ENCODE data around the gene TNFRSF13B.
"Not testable (repeated sequence)": the region's sequence is repeated elsewhere in the genome, so short reads cannot be mapped to it uniquely, and the experiment has no call there.

Gene TNFRSF13B

DNA sequence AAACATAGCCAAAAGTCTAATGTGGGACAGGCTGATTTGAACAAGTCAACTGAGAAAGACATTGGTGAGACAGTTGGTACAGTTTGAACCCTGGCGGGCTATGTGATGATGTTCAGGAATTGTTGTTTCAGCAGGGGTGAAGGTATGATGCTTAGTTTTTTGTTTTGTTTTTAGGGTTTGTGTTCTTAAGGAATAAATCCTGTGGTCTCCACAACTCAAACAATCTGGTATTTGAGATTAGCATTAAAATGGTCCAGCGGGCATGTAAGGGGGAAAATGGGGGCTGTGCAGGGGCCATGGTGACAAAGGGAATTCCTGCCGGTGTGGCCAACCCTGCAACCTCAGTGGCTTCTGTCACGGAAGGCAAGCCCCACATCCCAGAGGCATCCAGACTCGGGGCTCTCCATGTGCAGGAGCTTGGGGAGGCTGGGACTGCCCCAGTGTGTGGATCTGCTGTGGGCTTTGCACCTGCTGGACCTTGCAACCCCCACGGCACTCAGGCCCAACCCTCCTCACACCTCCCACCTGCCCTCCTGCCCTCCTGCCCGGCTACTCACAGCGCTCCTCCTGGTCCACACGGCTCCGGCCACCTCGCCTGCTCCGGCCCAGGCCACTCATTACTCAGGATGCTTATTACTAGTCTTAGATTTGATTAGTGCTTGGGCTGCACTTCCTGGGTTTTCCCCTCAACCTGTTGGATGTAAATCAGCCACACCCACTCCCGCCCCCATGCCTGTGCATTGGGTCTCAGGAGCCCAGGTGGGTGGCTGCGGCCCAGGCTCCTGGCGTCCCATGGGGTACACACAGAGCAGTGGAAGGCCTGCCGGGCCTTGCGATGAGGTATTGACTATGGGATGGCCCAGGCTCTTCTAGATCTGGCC is at the start of gene TNFRSF13B:
TSS of gene TNFRSF13B (minus strand) at position 661 of the 881 bp plus-strand sequence. CDS start at position 618, 43 bp downstream.
- no peak for DNase-seq (ENCODE audit: low read depth, low spot score)

DNA sequence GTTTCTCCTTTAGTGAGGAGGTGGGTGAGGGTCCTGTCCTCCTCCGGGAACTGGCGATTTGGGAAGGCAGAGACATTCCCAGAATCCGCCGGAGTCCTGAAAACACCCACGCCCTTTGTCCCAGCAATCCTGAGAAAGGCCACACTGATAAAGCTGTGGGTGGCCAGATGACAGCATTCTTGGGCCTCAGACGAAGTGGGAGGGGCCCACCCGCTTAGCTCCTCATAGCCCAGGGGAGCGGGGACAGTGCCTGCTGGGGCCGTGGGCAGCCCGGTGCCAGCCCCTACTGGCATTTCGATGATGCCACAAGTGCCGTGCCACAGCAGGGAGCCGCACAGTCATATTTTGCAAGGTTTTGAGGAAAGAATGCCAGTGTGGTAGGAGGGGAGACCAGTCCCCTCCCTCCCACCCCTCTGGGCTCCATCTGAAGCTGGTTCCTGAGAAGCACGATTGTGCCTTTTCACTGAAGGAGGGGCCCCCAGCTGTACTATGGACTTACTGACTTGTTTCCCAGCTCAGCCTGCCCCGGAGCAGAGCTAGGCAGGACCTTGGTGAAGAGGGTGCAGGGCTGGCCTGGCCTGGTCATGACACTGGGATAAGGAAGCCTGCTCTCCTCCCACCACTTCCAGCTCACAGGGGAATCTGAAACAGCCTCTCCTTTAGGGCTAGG is 49.4 kb upstream of the TNFRSF13B start:
- peak; percentile 82 for DNase-seq (ENCODE audit: low read depth, low spot score)

DNA sequence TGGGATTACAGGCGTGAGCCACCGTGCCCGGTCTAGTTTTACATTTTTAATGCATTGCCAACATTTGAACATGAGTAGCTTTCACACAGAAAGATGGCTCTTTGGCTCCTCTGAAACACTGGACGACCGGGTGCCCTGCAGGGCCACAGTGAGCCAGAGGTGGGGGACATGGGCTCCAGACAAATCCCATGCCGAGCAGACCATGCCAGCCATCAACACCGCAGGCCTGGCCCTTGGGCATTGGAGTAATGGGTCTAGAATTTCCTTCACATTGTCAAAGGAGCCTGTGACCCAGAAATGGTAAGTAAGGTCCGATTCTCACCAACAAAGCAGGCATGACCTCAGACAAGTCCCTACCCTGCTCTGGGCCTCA is 48.9 kb upstream of the TNFRSF13B start:
- DNase-seq (ENCODE audit: low read depth, low spot score): no peak

DNA sequence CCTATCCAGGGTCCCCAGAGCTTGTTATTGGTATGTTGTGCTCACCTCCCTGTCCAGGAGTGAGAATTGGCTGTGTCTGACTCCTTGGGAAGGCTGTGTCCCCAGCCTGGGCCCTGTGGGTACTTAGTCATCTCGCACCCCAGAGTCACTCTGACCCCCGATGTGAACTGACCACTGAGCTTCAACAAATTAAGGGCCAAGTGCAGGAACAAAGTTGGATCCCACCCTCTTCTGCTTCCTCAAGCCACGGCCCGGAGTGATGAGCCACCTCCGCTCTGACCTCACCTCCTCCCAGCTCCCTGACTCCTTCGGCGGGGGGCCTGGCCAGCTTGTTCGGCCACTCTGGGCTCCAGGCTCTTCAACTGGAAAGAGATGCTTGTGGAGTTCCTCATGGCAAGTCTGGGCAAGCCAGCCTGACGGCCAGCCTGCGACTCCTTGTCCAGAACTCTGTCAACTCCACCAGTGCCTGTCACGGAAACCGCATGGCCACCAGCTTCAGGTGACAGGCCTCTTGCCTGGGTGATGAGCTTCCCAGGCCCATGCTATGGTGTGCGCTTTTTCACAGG is 48.1 kb upstream of the TNFRSF13B start:
- no peak for DNase-seq (ENCODE audit: low read depth, low spot score)

DNA sequence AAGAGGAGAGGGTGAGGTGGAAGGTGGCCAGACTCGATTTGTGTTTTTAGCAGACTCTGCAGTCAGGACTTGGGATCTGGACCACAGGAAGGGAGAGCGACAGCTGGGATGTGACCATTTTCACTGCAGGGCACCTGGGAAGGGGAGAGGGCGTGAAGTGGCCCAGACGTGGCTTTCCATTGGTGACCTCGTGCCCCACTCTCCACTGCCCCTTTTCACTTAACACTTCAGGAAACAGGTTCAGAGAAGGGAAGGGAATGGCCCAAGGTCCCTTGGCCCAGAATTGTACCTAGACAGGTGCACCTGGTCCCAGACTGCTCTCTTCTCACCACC is 47.5 kb upstream of the TNFRSF13B start:
- DNase-seq (ENCODE audit: low read depth, low spot score): no peak

DNA sequence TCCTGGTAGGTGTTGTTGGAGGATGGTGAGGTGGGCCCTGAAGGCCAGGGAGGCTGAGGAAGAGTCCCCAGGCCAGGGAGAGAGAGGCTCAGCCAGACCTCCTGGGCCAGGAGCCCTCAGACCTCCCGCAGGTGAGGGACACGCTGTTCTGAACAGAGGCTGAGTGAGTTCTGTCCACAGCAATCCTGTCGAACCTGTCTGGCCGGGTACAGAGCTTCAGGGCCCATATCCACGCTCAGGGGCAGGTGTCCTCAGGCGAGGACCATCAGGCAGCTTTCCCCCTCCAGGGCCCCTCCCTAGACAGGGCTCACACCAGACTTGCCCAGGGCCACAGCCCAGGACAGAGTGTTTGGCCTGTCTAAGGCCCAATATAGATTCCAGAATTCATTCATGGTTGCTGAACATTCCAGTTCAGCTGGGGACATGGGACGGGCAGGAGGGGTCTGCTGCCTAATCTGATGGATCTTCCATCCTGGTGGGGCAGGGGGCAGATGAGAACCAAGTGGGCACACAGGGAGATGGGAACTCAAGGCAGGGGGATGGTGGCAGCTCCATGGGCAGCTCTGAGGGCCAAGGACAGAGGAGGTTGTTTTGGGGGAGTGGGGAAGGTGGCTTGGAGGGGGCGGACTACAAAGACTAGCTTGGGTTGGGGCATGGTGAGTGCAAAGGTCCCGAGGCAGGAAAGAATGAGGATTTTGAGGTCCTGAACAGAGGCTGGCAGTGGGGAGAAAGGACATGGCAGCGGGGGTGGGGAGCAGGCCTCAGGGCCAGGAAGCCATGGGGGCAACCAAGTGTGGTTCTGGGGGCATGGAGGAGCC is 46.9 kb upstream of the TNFRSF13B start:
- DNase-seq (ENCODE audit: low read depth, low spot score): no peak

DNA sequence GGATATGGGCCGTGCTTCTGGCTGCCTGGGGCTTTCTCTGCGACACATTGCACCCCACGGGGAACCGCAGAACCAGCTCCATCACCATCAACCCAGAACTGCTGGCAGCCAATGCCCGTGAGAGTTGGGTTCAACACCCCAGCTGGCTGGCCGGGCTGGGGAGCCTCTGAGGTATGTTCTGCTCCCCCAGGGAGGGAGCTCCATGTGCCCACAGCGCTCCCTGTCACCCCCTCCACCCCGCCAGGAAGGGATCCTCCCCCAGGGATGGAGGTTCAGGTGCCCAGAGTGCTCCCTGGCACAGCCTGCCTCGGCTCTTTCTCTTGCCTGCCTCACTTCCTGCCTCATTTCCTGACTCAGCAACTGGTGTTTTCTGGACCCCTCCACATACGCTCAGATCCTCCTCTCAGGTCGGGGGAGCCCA is 46.1 kb upstream of the TNFRSF13B start:
- no peak for DNase-seq (ENCODE audit: low read depth, low spot score)

DNA sequence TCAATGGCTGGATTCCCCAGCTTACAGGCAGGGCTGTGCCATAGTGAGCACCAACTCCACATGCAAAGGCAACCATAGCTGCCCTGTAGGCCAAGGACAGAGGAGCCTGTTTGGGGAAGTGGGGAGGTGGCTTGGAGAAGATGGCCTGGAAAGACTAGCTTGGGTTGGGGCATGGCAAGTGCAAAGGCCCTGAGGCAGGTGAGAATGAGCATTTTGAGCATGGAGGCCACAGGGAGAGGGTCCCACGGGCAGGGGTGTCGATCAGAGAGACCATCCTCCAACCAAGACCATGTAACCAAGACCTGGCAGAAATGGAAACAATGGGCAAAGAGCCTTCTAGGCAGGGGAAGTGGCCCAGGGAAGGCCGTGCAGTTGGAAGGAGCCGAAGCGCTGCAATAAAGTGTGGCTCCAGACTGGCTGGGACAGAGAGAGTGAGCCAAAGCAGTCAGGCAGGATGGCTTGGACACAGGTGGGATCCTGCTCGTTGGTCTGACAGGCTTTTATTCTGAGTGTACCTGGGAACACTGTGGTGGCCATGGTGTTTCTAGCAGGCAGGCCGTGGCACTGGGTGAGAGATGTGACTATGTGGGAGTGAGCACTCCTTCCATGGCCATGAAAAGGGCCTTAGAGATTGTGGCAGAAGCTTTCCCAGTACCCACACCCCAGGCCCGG is 45.6 kb upstream of the TNFRSF13B start:
- no peak for DNase-seq (ENCODE audit: low read depth, low spot score)

DNA sequence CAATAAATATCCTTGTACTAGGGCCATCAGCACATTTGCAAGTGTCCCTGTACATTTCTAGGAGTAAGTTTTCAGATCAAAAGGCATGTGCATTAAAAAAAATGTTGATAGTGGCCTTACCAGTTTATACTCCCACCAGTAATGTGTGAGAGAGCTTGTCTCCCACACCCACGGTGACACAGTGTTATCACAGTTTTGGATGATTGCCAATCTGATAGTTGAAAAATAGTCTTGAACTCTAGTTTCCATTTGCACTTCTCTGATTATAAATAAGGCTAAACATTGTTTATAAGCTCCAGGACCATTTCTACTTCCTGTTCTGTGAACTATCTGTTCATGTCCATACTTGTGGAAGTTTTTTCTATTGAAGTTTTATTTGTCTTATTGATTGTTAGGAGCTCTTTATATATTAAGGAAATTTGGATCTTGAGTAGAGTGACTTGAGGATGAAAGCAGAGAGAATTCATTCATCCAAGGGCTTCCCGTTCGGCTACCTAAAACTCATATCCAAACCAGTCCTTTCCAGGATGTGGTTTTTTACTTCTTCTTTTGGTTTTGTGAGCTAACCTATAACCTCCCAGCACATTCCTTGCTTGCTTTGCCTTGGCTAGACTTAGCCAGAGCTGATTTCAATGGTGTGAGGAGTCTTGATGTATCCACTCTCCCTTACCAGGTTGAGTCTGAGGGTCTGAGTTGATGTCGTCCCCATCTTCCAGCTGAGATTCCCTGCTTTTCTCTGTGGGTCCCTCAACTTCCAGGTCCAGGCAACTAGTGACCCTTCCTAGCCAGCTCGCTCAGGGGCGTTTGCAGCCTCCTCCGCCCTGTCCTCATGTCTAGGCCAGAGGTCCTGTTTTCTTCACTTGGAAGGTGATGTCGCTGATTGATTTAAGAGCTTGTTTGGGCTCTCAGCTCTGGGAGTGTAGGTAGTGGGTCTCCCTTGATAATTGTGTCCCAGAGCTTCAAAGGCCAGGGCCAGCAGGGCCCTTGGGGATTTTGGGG is 44.6 kb upstream of the TNFRSF13B start:
- DNase-seq (ENCODE audit: low read depth, low spot score): not testable (repeated sequence)

DNA sequence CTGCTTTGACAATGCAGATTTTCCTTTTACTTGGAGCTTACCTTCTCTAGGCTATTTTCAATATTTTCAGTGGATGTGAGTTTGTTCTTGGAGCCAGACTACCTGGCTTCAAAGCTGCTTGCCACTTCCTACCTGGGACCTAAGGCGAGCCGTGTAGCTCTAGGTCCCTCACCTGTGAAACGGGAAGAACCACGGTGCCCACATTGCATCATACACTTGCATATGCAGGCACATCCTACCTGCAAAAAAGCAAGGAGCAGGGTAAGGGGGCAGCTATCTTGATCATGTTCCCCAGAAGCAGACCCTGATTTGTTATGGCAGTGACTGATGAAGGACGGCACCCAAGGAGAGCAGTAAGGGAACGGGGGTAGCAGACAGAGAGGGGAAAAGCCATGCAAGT is 43.3 kb upstream of the TNFRSF13B start:
- DNase-seq (ENCODE audit: low read depth, low spot score): no peak

DNA sequence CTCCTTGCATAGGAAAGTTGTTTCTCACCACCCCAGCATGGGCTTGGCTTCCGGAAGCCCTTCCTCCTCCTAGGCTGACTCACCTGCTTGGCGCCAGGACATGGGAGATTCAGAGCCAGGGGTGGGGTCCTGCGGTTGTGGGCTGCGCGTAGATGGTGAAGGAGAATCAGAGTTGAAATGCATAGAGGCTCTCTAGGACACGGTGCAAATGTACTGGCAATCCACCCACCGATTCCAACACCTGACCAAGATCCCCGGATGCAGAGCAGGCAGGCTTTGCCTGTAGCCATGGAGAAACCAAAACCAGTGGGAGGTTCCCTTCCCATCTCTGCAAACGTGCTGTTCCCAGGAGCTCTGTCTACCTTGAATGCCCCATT is 42.8 kb upstream of the TNFRSF13B start:
- DNase-seq (ENCODE audit: low read depth, low spot score): peak; percentile 50

DNA sequence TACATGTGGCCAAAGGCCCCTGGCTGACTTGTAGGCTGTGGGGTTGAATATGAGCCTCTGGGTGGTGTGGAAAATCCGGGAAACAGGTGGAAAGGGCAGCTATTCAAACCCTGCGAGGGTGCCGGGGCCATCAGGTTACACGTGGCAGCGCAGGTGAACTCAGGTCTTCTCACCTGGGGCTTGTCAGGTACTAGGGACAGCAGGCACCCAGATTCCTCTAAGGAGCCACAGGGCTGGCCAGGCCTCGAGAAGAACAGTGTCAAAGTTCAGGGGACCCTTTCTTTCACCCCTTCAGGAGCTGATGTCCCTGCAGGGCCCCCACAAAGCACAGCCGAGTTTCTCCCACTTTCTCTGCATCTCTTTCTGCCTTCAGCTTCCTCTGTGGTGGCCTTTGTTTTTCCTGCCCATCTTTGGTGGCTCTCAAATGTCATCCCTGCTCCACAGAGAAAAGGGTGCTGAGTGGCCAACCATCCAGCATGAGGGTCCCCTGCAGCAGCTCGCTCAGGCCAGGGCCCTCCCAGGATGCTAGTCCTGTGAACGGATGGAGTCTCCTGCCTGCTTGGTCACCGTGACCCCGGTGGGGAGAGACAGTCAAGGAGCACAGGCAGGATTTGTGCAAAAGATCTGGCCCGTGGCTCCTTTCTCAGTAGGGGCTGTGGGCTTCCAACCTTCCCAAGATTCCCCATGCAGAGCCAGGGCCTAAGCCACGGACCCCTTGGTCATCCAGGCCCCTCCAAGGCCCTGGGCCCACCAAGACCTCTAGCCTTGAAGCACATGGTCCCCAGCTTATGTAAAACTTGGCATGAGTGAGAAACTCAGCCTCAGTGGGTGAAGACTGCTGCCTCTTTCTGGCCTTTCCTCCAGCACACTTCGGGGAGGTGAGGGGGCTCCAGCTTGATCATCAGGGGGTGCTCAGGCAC is 42.2 kb upstream of the TNFRSF13B start:
- not testable (repeated sequence) for DNase-seq (ENCODE audit: low read depth, low spot score)

DNA sequence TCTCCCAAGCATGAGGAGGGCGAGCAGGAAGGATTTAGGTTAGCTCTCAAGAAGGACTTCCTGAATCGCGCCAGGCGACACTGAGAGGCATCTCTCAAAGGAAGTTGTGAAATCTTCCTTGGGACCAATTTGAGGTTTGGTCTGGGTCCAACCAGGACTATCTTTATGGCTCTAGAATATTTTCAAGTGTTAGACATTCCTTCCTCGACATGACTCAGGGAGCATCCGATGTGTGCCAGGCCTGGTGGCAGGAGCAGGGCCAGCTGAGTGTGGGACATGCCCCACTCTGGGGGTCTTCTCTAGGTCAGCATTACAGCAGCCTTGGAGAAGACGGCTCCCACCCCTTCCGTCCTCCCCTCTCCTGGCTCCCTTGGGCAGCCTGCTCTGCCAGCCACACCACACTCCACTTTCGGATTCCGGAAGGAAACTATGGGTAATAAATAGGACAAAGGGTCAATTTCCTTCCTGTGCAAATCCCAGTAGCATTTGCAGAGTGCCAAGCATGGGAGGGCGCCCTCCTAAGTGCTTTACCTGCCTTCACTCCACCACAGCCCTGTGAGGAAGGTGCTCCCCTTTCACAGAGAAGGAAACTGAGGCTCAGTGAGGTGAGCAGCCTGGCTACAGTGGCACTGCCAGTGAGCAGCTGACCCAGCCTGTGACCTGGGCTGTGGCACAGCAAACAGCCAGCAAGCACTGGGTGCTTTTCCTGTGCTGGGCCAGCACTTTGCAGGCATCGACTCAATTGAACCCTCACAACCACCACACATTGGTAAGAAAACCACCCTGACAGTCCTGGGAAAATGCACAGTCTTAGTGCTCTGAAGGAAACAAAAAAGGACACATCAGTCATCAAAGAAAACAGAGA is 39.4 kb upstream of the TNFRSF13B start:
- peak; percentile 75 for DNase-seq (ENCODE audit: low read depth, low spot score)

DNA sequence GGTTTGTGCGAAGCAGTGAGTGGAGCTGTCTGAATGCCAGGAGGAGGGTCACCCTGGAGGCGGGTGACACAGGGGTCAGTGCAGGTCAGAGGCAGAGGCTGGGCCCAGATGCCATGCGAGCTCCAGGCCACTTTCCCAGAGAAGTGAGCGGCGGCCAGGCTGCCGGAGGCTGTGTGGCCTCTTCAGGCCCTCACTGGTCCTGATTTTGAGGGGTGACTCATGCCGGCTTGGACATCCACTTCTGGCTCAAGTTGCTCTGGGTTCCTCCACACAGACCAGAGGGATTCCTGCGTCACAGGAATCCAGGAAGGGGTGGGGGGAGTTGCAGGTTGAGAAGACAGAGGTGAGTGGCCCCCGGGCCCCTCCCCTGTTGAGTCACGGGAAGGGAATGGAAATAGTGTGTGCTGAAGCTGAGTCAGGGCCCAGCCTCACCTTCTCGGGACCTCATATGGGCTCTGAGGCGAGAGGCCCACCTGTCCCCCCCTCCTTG is 38.7 kb upstream of the TNFRSF13B start:
- DNase-seq (ENCODE audit: low read depth, low spot score): not testable (repeated sequence)

DNA sequence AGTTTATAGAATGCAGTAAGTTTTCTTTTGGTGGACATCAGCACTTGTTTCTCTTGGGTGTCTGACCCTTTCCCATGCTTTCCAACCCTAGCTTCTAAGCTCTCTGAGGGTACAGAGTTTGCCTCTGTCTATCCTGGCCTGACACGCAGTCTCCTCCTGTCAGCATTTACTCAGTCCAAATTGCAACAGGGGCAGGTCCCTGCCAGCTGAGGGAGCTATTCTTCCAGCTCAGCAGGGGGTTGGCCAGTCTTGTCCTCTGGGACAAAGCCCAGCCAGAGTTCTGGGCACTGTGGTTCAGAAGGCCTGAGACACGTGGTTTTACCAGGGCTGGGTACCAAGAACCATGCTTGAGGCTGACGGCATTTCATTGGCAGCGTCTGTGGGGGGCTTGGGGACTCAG is 38.1 kb upstream of the TNFRSF13B start:
- DNase-seq (ENCODE audit: low read depth, low spot score): not testable (repeated sequence)

DNA sequence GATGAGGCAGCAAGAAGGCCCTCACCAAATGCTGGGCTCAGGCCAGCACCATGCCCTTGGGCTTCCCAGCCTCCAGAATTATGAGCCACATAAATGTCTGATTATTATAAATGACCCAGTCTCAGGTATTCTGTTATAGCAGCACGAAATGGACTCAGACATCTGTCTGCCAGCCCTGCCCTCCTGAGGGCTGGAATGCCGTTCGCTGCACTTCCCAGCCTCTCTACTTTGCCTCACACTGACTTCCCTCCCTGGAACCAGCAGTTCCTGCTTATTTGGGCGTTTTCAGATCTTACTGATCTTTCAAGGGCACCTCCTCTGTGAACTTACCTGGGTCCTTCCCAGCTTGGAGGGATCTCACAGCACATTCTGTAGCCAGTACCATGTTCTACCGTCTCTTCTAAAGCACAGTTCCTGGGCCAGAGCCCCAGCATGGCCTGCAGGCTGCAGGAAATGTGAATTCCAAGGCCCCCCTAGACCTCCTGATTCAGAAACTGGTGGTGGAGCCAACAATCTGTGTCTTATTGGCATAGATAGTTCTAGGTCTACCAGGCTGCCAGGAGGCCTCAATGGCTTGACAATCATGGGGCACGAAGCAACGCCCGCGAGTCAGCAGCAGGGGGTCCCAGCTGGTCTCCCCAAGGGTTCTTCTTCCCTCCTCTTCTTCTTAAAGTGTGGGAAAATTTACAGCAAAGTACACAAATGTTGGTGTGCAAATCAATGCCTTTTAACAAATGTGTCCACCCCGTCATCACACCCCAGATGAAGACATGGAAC is 36.9 kb upstream of the TNFRSF13B start:
- not testable (repeated sequence) for DNase-seq (ENCODE audit: low read depth, low spot score)

DNA sequence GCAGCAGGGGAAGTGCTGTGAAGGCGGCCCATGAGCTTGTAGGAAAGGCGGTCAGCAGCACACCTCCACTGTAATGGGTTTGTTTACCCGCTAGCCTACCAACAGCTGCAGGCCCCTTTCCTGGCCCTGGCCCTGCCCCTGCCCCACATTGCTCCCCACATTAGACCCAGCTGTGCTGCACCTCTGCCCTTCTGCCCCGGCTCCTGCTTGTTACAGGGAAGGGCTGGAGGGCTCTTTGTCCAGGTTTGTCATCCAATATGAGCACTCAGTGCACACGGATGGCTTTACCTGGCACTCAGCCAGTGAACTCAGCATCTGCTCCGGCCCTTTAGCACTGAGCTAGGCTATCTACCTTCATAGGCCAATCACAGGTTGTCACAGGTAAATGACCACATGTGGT is 36.0 kb upstream of the TNFRSF13B start:
- DNase-seq (ENCODE audit: low read depth, low spot score): not testable (repeated sequence)

Measured in astrocyte of the hippocampus (primary cell).